GM12878 (cell line): ENCODE data around the gene ADGRV1. TPM values are rescaled to one million over a fixed set of nuclear protein-coding genes. Genes with fewer than 3 reads are reported as not detected.

Experiments
- ATAC-seq: fragments of 200-7000 bp; cut with Tn5 transposase; 3 replicates; pipeline ENCODE4 v1.9.1; 2020; ENCODE audit warnings: mild to moderate bottlenecking, moderate library complexity
- BruUV-seq: library from RNA; stranded (reverse); fragments of 400-500 nt; replicated peaks from 2 replicates; lab custom pipeline; 2021; lab: Mats Ljungman, UMichigan
- CTCF ChIA-PET: fragments of 300-600 bp; sonication (Branson Sonifier 250); formaldehyde crosslinking; extraction: SDS; loops from one replicate; lab custom pipeline; 2021; ENCODE audit warnings: inconsistent platforms; lab: Yijun Ruan, JAX
- POLR2A ChIA-PET: fragments of 350-600 bp; formaldehyde crosslinking; extraction: SDS; loops from one replicate; lab custom pipeline; 2021; ENCODE audit warnings: inconsistent platforms; lab: Charles Lee
- RAD21 ChIA-PET: fragments of 300-600 bp; sonication (Branson Sonifier 250); formaldehyde crosslinking; loops from one replicate; lab custom pipeline; 2023; ENCODE audit warnings: antibody characterized with exemption; ENCODE audit not compliant: unreplicated experiment; lab: Charles Lee
- SMC1A ChIA-PET: fragments of 300-600 bp; sonication (Branson Sonifier 250); formaldehyde crosslinking; loops from one replicate; lab custom pipeline; 2023; ENCODE audit not compliant: unreplicated experiment, uncharacterized antibody; lab: Charles Lee
- DNase-seq: peaks from one replicate; pipeline ENCODE4 v3.0.0-alpha.2; 2011; ENCODE audit warnings: low read depth, low spot score
- FAIRE-seq: peaks from 3 replicates; lab custom pipeline; 2011; peaks lifted over from hg19 to GRCh38; lab: Jason Lieb, UNC
- H2AFZ ChIP-seq: 2 replicates; pipeline ENCODE4 v1.6.0; 2011; ENCODE audit warnings: low read depth, low read length, control low read depth; ENCODE audit not compliant: control insufficient read depth
- H3K27ac ChIP-seq: 2 replicates; pipeline ENCODE4 v1.5.1; 2011; ENCODE audit warnings: control low read depth; ENCODE audit not compliant: control insufficient read depth, insufficient read depth
- H3K27me3 ChIP-seq, 2 experiments: replicated peaks in 1 of 2; 2 replicates each; pipeline versions ENCODE4 v1.6.0 to v1.6.1; 2011; ENCODE audit warnings: low read length in 1 of 2; ENCODE audit not compliant: control insufficient read depth in 2 of 2, insufficient read depth in 2 of 2
- H3K36me3 ChIP-seq, 2 experiments: 2 replicates each; pipeline ENCODE4 v1.5.1; 2011; ENCODE audit warnings: low read length in 1 of 2; ENCODE audit not compliant: control insufficient read depth in 2 of 2, insufficient read depth in 2 of 2
- H3K4me1 ChIP-seq: 2 replicates; pipeline ENCODE4 v1.6.1; 2011; ENCODE audit warnings: mild to moderate bottlenecking, low read length, moderate library complexity, mixed read lengths; ENCODE audit not compliant: control insufficient read depth, insufficient read depth
- H3K4me2 ChIP-seq: 2 replicates; pipeline ENCODE4 v1.6.0; 2011; ENCODE audit warnings: control low read depth; ENCODE audit not compliant: control insufficient read depth, insufficient read depth
- H3K4me3 ChIP-seq: fragments of 200-600 bp; sonication (generic); 2 replicates; pipeline ENCODE4 v1.5.1; 2016
- H3K79me2 ChIP-seq: 2 replicates; pipeline ENCODE4 v1.6.0; 2011; ENCODE audit warnings: low read length; ENCODE audit not compliant: control insufficient read depth, insufficient read depth
- H3K9ac ChIP-seq: 2 replicates; pipeline ENCODE4 v1.8.0; 2011; ENCODE audit warnings: low read length, control low read depth, mixed read lengths; ENCODE audit not compliant: control insufficient read depth, insufficient read depth
- H3K9me3 ChIP-seq: replicated peaks from 3 replicates; pipeline ENCODE4 v1.5.1; 2011; ENCODE audit warnings: mild to moderate bottlenecking, low read length; ENCODE audit not compliant: control insufficient read depth, insufficient read depth
- H4K20me1 ChIP-seq: 2 replicates; pipeline ENCODE4 v1.6.0; 2011; ENCODE audit not compliant: control insufficient read depth, insufficient read depth
- CREB1 ChIP-seq: IDR thresholded peaks from 2 replicates; pipeline ENCODE4 v1.6.1; 2012; ENCODE audit warnings: low read depth, mild to moderate bottlenecking, inconsistent platforms
- DPF2 ChIP-seq: fragments of 450-650 bp; IDR thresholded peaks from 2 replicates; pipeline ENCODE4 v1.6.1; 2017; ENCODE audit warnings: mild to moderate bottlenecking
- NRF1 ChIP-seq: conservative IDR thresholded peaks from 2 replicates; pipeline ENCODE4 v1.6.1; 2011; ENCODE audit warnings: mild to moderate bottlenecking, low read depth, low read length, improper control_type of control experiment
- PAX8 ChIP-seq: fragments of 450-650 bp; IDR thresholded peaks from 2 replicates; pipeline ENCODE4 v1.6.1; 2017; ENCODE audit warnings: mild to moderate bottlenecking, moderate library complexity
- RB1 ChIP-seq: fragments of 450-650 bp; formaldehyde crosslinking; IDR thresholded peaks from 2 replicates; pipeline ENCODE4 v1.6.1; 2017; ENCODE audit warnings: mild to moderate bottlenecking, borderline replicate concordance
- WGBS: methylation state at CpG from one replicate; pipeline ENCODE4 v1.1.6; 2016; ENCODE audit warnings: low lambda C conversion rate; ENCODE audit not compliant: insufficient replicate concordance, insufficient coverage; ENCODE audit errors: missing lambda C conversion rate; 5-methylcytosine and 5-hydroxymethylcytosine counted together
- in situ Hi-C: fragments of 300-500 bp; cut with MboI; formaldehyde crosslinking; loops from 9 replicates; pipeline ENCODE4 v1.14.3; 2018; ENCODE audit warnings: mixed read lengths
- intact Hi-C: fragments of 100-400 bp; cut with micrococcal nuclease; formaldehyde crosslinking; loops from one replicate; pipeline ENCODE4 v1.14.2; 2022; ENCODE audit not compliant: unreplicated experiment
- polyA plus RNA-seq, 11 experiments: library from polyadenylated mRNA; depleted of rRNA in 4 of 11; unstranded in 6 of 11; stranded (reverse) in 5 of 11; fragments of >200 nt; fragmentation: Nextera tagmentation in 4 of 11; fragmentation: Illumina TruSeq in 1 of 11; extraction: Ambion mirVana in 4 of 11; extraction: Trizol in 1 of 11; gene quantifications; 1 replicate in 1 of 11; 2 replicates in 10 of 11; pipeline versions ENCODE4 v1.2.1 to v1.2.3, GENCODE V29; 2011 to 2016; ENCODE audit warnings: inconsistent platforms in 2 of 11, missing spikeins in 2 of 11, low read depth in 1 of 11
- total RNA-seq, 4 experiments: library from RNA; depleted of rRNA in 3 of 4; stranded (reverse); fragments of >200 nt in 3 of 4; fragmentation: Illumina TruSeq in 1 of 4; extraction: Trizol in 1 of 4; gene quantifications; 2 replicates each; pipeline versions ENCODE4 v1.2.1 to v1.2.3, GENCODE V29; 2013 to 2021
- TF ChIP-seq, protein P1 (sequence below): IDR thresholded peaks from 2 replicates; pipeline ENCODE4 v1.6.1; 2011; ENCODE audit warnings: borderline replicate concordance, low read depth, mild to moderate bottlenecking, moderate library complexity, low read length; ENCODE audit not compliant: insufficient read depth, poor library complexity, severe bottlenecking
- TF ChIP-seq, protein P2 (sequence below): IDR thresholded peaks from 2 replicates; pipeline ENCODE4 v1.6.1; 2012; ENCODE audit warnings: low read depth, low read length, improper control_type of control experiment
- TF ChIP-seq, protein P3 (sequence below): fragments of 150-350 bp; IDR thresholded peaks from 2 replicates; pipeline ENCODE4 v1.6.1; 2016; ENCODE audit warnings: low read depth, low read length

The ADGRV1 gene
- total and polyA plus RNA-seq, 10 of the 15 experiments (the other 5 are each of a cell fraction or from before 2014, with no cell fraction given), result 0.04 to 8.1 (median 0.16) TPM; not detected in 1

DNA sequence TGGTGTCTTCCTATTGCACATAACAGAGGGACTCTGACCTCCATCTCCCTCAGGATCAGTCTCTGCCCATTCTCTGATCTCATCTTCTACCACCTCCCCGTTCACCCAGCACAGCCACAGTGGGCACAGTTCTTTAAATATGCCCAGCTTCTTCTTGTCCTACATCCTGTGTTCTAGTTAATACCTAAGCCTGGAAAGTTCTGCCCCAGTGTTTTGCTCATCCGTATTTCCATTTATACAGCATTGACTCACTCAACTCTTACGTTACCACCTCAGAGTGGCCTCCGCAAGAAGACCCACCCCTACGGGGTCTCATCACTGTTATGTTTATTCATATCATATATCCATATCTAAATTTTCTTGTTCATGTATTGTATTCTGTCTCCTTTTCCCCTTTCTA, 315.5 kb downstream of the ADGRV1 start:
- FAIRE-seq (no peak), DNase-seq (no peak), ATAC-seq (no peak)
- Histone ChIP-seq H3K4me3 (no peak overlapping the region), H3K9me3 (no peaks in the 10 kb centered on the region), H3K27ac (no peak overlapping the region), H3K4me1 (no peaks in the 10 kb centered on the region), H4K20me1 (no peaks in the 10 kb centered on the region), H3K27me3 (no peaks in the 10 kb centered on the region), H2AFZ (no peak overlapping the region), H3K79me2 (no peaks in the 10 kb centered on the region), H3K9ac (no peak overlapping the region), H3K36me3 (no peaks in the 10 kb centered on the region), H3K4me2 (no peak overlapping the region)
- TF ChIP-seq, protein P1, sequence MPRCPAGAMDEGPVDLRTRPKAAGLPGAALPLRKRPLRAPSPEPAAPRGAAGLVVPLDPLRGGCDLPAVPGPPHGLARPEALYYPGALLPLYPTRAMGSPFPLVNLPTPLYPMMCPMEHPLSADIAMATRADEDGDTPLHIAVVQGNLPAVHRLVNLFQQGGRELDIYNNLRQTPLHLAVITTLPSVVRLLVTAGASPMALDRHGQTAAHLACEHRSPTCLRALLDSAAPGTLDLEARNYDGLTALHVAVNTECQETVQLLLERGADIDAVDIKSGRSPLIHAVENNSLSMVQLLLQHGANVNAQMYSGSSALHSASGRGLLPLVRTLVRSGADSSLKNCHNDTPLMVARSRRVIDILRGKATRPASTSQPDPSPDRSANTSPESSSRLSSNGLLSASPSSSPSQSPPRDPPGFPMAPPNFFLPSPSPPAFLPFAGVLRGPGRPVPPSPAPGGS, result no peak
- TF ChIP-seq, protein P2, sequence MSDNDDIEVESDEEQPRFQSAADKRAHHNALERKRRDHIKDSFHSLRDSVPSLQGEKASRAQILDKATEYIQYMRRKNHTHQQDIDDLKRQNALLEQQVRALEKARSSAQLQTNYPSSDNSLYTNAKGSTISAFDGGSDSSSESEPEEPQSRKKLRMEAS, result no peak
- TF ChIP-seq NRF1 (no peak), PAX8 (no peak), RB1 (no peak), CREB1 (no peak), DPF2 (no peak)
- TF ChIP-seq, protein P3, sequence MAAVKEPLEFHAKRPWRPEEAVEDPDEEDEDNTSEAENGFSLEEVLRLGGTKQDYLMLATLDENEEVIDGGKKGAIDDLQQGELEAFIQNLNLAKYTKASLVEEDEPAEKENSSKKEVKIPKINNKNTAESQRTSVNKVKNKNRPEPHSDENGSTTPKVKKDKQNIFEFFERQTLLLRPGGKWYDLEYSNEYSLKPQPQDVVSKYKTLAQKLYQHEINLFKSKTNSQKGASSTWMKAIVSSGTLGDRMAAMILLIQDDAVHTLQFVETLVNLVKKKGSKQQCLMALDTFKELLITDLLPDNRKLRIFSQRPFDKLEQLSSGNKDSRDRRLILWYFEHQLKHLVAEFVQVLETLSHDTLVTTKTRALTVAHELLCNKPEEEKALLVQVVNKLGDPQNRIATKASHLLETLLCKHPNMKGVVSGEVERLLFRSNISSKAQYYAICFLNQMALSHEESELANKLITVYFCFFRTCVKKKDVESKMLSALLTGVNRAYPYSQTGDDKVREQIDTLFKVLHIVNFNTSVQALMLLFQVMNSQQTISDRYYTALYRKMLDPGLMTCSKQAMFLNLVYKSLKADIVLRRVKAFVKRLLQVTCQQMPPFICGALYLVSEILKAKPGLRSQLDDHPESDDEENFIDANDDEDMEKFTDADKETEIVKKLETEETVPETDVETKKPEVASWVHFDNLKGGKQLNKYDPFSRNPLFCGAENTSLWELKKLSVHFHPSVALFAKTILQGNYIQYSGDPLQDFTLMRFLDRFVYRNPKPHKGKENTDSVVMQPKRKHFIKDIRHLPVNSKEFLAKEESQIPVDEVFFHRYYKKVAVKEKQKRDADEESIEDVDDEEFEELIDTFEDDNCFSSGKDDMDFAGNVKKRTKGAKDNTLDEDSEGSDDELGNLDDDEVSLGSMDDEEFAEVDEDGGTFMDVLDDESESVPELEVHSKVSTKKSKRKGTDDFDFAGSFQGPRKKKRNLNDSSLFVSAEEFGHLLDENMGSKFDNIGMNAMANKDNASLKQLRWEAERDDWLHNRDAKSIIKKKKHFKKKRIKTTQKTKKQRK, result no peak
- WGBS, result 40% methylated on average over 5 of the region's 5 CpGs
- POLR2A ChIA-PET, result no interaction called here
- CTCF ChIA-PET, result interaction anchor here (1.7 to 1.8 kb wide), 2 partner anchors 8 to 13 kb away, joined by 4 to 8 read pairs; no protein-coding TSS in a partner anchor
- RAD21 ChIA-PET, result interaction anchor here (0.7 kb wide), 1 partner anchor 512 kb away, joined by 3 read pairs; no protein-coding TSS in a partner anchor
- SMC1A ChIA-PET, result no interaction called here
- BruUV-seq, result no TSS peak
- intact Hi-C loops, result no loop called here
- in situ Hi-C loops, result no loop called here
